Activated CD8-positive, alpha-beta memory T cell treated with anti-CD3 and anti-CD28 coated beads for 36 hours (primary cell): ENCODE data around the gene RAB11B. TPM values are rescaled to one million over a fixed set of nuclear protein-coding genes. Genes with fewer than 3 reads are reported as not detected.
"Not testable (repeated sequence)": the region's sequence is repeated elsewhere in the genome, so short reads cannot be mapped to it uniquely, and the experiment has no call there.

ENCODE experiments used
- CTCF ChIA-PET: fragments of 350-600 bp; sonication (Branson Sonifier 250); formaldehyde crosslinking; loops from one replicate; lab custom pipeline; 2021; ENCODE audit warnings: antibody characterized with exemption; lab: Charles Lee
- POLR2A ChIA-PET: fragments of 350-600 bp; sonication (Branson Sonifier 250); formaldehyde crosslinking; loops from one replicate; lab custom pipeline; 2021; ENCODE audit warnings: antibody characterized with exemption; lab: Charles Lee
- total RNA-seq, 2 experiments: library from RNA; stranded (reverse); gene quantifications; one replicate each; pipeline ENCODE4 v1.2.3, GENCODE V29; 2021

RAB11B gene
- total RNA-seq: 10 to 100 TPM; 57.7 to 61.5 TPM

DNA sequence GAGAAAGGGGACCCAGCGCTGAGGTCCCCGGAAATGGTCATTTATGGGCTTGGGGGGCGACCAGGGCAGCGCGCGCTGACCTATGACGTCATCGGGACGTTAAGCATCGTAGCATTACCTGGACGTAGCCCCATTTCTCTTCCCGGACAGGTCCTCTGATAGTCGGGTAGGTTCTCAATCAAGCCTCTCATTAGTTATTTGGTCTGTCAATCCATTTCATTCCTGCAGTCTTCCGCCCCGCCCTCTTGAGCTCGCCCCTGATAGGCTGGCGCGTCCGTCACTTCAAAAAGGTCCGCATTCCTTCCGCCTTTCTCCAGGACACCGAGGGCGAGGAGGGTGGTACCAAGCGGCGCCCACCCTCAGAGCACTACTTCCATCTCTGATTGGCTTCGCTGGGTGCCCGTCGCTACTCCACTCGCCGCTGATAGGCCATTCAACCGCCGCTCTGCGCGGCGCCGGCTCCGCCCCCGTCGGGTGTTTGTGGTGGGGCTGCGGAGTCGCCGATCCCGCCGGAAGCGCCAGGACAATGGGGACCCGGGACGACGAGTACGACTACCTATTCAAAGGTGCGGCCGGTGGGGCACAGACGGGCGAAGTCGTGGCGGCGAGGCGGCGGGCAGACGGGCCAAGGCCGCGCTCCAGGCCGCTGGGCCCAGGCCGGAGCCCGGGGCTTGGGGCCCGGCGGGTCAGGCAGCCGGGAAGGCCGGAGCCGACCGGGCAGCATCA lies at the start of gene RAB11B:
RAB11B (plus strand) TSS at position 470 of the 726 bp plus-strand sequence; CDS start at position 527, 57 bp downstream.
- ChIA-PET CTCF (interaction anchor here (1.5 kb wide), 1 partner anchor 23 kb away, joined by 4 read pairs; the partner anchor contains the start of gene MARCHF2), POLR2A (interaction anchor here (0.6 to 1.7 kb wide), 4 partner anchors 27 to 124 kb away, joined by 4 to 6 read pairs (median 4); partner anchors contain the start of gene ZNF414)

DNA sequence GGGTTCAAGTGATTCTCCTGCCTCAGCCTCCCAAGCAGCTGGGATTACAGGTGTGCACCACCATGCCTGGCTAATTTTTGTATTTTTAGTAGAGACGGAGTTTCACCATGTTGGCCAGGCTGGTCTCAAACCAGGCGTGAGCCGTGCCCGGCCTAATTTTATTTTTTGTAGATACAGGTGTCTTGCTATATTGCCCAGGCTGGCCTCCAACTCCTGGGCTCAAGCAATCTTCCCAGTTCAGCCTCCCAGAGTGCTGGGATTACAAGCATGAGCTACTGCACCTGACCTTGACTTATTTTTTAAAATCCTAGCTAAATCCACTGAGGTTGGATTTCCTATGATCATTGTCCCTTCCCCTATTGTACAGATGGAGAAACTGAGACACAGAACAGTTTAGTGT lies 48.7 kb upstream of the RAB11B start:
- CTCF ChIA-PET: interaction anchor here (0.7 to 1.2 kb wide), 4 partner anchors 11 to 165 kb away, joined by 3 to 4 read pairs (median 3); partner anchors contain the start of gene RPS28
- POLR2A ChIA-PET: interaction anchor here (0.8 kb wide), 1 partner anchor 21 kb away, joined by 3 read pairs; the partner anchor contains the start of genes NDUFA7 and RPS28

DNA sequence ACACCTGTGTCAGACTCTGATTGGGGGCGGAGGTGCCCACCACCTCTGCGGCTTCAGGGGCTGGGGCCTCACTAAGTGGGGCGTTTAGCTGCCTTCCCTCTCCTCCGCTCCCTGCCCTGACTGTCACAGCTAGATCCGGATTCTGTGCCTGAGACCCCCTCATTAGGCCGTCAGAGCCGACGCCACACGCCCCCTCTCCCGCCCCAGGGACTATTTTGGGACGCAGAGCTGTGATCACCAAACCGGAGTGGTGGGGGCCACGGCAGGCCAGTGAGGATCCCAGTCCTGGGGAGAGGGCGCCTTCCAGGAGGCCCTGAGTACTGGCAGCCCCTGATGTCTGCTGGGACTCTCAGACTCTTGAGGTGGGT lies 47.9 kb upstream of the RAB11B start:
- ChIA-PET CTCF (interaction anchor here (0.8 to 2.9 kb wide), 3 partner anchors 12 to 164 kb away, joined by 3 to 19 read pairs (median 3); partner anchors contain the start of gene RPS28), POLR2A (interaction anchor here (0.5 kb wide), 1 partner anchor 20 kb away, joined by 6 read pairs; no protein-coding TSS in a partner anchor)

DNA sequence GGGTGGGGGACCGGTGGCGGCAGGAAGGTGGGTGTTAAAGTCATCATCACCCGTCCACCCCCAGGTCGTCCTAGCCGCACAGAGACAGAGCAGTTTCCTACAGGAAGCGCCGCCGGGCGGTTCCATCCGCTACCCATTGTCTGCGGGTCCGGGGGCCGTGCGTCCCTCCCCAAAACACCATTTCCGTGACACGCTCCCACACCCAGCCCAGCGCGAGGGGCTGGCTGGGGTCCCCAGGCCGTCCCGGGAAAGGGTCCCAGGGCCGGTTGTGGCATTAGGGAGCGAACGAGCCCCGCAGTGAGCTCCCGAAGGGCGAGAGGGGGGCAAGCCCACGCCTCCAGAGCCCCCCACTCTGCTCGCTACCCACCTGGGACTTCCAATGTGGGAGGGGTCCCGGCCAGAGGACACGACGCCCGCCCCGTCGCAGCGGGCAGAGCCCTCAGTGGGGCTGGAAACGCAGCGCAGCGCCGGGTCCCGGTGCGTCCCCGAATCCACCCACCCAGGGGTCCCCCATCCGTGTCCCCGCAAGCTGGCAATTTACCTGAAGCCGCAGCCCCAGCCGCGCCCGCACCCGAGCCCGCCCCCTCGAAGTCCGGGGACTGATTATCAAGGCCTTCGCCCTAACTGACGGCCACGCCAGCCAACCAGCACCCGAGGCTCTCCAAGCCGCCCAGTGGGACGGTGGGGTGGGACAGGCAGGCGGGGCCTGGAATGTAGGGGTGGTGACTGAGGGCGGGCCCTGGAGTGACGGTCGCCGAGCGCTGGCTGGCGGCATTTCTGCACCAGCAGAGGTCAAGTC lies 47.3 kb upstream of the RAB11B start, which contains the start of gene KANK3:
KANK3 (minus strand) TSS at position 579 of the 799 bp plus-strand sequence. CDS start 5,434 bp downstream, outside the sequence.
- CTCF ChIA-PET: interaction anchor here (0.6 to 2.9 kb wide), 4 partner anchors 11 to 220 kb away, joined by 3 to 19 read pairs (median 3); no protein-coding TSS in a partner anchor
- POLR2A ChIA-PET: interaction anchor here (0.5 to 0.6 kb wide), 3 partner anchors 20 to 61 kb away, joined by 4 to 6 read pairs (median 6); no protein-coding TSS in a partner anchor

DNA sequence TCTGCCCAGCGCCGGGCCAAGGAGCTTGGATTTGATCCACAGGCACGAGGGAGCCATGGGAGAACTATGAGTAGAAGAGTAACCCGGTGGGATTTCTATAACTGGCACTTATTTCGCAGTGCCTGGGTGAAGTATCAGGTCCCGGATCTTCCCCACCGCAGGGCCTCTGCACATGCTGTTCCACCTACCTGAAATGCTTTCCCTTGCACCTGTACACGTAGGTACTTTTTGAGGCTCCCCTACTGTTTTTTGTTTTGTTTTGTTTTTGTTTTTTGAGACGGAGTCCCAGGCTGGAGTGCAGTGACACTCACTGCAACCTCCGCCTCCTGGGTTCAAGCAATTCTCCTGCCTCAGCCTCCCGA lies 46.7 kb upstream of the RAB11B start:
- ChIA-PET CTCF (interaction anchor here (0.6 to 2.9 kb wide), 3 partner anchors 10 to 220 kb away, joined by 3 to 19 read pairs (median 3); no protein-coding TSS in a partner anchor), POLR2A (interaction anchor here (1.5 kb wide), 1 partner anchor 47 kb away, joined by 4 read pairs; the partner anchor contains the start of gene RAB11B)

DNA sequence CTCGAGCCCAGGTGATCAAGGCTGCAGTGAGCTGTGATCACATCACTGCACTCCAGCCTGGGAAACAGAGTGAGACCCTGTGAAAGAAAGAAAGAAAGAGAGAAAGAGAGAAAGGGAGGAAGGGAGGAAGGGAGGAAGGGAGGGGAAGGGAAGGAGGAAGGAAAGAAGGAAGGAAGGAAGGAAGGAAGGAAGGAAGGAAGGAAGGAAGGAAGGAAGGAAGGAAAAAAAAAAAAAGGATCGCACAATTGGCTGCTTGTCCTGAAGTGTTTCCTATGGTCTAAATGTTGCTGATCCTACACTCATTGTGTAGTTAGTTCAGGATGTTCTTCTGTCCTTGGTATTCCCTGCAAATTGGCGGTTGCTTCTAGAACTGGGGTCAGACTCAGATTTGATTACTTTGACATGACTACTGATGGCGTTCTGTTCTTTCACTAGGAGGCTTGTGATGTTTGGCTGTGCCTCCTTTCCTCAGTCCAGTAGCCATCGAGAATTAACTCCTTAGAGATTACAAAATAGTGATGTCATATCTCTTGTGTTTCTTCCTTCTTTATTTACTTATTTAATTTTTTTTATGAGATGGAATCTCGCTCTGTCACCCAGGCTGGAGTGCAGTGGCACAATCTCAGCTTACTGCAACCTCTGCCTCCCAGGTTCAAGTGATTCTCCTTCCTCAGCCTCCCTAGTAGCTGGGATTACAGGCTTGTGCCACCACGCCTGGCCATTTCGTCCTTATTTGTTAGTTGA lies 40.4 kb upstream of the RAB11B start:
- POLR2A ChIA-PET, CTCF ChIA-PET: not testable (repeated sequence)

DNA sequence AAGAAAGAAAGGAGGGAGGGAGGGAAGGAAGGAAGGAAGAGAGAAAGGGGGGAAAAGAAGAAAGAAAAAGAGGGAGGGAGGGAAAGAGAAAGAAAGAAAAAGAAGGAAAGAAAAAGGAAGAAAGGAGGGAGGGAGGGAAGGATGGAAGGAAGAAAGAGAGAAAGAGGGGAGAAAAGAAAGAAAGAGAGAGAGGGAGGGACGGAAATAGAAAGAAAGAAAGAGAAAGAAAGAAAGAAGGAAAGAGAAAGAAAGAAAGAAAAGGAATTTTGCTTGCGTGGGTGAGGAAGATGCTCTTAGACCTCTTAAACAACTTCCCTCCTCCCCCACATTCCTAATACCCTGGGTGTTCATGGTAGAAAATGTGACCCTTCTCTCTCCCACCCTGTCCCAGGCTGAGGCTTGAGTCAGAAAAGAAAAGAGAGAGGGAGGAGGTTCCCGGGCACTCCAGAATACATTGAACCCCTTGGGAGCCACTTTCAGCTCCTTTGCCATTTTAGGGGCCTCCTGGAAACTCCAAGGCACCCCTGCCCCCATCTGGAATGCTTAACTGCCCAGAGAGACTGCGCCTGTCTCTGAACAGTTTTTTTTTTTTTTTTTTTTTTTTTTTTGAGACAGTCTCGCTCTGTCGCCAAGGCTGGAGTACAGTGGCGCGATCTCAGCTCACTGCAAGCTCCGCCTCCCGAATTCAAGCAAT lies 37.9 kb upstream of the RAB11B start:
- CTCF ChIA-PET: interaction anchor here (0.6 to 2.2 kb wide), 8 partner anchors 11 to 287 kb away, joined by 3 to 21 read pairs (median 4); partner anchors contain the start of gene MARCHF2

DNA sequence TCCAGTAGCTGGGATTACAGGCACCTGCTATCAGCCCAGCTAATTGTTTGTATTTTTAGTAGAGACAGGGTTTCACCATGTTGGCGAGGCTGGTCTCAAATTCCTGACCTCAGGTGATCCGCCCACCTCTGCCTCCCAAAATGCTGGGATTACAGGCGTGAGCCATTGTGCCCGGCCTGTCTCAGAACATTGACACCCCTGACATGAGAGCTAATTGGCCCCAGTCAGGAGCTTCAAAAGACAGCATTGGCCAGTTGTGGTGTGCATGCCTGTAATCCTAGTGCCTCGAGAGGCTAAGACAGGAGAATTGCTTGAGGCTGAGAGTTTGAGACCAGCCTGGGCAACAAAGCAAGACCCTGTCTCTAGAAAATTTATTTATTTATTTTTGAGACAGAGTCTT lies 37.3 kb upstream of the RAB11B start:
- CTCF ChIA-PET: interaction anchor here (0.5 to 2.4 kb wide), 17 partner anchors 9 to 527 kb away, joined by 3 to 21 read pairs (median 5); partner anchors contain the start of genes ANGPTL4, KANK3 and MARCHF2

More for the DNA sequence above, 37.9 kb upstream of the RAB11B start:
- POLR2A ChIA-PET: no interaction called here

DNA sequence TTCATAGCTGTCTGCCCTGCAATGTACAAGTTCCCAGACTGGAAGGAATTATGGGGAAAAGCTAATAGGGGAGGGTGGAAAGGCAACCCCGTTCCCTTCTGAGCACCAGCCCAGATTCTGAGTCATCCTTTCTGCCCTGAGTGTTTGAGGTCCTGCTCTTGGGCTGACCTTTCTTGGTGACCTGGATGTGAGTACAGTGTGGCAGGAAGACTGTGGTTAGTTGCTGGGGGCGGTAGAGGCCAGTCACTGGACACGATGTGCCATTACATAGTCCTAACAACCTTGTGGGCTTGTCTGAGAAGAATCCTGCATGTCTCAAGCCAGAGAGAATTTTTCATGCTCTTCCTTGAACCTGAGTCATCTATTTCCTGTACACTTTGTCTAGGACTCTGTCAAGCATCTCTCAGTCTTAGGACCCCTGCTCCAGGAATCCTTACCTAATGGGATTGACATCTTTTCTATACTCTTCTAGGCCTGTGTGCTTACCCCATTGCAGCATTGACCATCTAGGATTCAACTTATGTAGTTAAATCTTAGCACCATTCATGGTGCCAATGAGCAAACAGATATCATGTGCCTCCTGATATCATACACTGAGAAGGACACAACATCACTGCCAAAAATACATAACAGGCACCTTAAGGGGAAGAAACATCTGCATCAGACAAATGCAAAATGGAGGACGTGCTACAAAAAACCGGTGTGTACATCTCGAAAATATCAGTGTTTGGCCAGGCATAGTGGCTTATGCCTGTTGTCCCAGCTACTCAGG lies 34.3 kb upstream of the RAB11B start:
- CTCF ChIA-PET: no interaction called here
- POLR2A ChIA-PET: no interaction called here

More for the DNA sequence above, 37.3 kb upstream of the RAB11B start:
- POLR2A ChIA-PET: not testable (repeated sequence)

DNA sequence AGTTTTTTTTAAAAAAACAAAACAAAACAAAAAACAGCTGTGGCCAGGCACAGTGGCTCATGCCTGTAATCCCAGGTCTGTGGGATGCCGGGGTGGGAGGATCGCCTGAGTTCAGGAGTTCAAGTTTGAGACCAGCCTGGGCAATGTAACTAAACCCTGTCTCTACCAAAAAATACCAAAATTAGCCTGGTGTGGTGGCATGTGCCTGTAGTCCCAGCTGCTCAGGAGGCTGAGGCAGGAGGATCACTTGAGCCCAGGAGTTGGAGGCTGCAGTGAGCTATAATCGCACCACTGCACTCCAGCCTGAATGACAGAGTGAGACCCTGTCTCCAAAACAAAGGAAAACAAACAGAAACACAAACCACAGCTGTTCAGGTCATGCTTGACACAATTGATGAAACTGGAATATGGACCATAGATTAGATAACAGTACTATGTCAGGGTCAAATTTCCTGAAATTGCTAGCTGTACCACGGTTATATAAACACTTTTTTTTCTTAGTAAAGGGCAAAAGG lies 33.1 kb upstream of the RAB11B start:
- CTCF ChIA-PET: interaction anchor here (0.6 to 0.8 kb wide), 4 partner anchors 16 to 309 kb away, joined by 3 to 4 read pairs (median 4); no protein-coding TSS in a partner anchor
- POLR2A ChIA-PET: interaction anchor here (0.5 kb wide), 1 partner anchor 1820 kb away, joined by 4 read pairs; no protein-coding TSS in a partner anchor

DNA sequence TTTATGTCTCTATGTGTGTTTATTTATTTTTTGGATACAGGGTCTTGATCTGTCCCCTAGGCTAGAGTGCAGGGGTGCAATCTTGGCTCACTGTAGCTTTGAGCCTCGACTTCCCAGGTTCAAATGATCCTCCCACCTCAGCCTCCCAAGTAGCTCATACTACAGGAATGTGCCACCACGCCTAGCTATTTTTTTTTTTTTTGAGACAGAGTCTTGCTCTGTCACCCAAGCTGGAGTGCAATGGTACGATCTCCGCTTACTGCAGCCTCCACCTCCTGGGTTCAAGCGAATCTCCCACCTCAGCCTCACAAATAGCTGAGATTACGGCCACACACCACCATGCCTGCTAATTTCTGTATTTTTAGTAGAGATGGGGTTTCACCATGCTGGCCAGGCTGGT lies 31.2 kb upstream of the RAB11B start:
- CTCF ChIA-PET: interaction anchor here (0.6 kb wide), 1 partner anchor 216 kb away, joined by 3 read pairs; no protein-coding TSS in a partner anchor
- POLR2A ChIA-PET: no interaction called here

DNA sequence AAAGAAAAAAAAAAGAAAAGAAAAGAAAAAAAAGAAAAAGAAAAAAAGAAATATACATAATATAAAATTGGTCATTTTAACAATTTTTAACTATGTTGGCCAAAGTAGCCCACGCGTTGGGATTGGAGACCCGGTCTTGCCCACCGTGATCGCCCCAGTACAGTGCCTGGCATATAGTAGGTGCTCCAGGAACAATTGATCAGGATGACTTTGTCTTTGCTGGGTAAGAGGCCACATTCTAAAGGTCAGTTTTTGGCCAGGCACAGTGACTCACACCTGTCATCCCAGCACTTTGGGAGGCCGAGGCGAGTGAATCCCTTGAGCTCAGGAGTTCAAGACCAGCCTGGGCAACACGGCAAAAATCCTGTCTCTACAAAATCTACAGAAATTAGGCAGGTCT lies 30.0 kb upstream of the RAB11B start:
- ChIA-PET POLR2A (interaction anchor here (0.6 to 0.7 kb wide), 2 partner anchors 182 to 337 kb away, joined by 3 to 4 read pairs; no protein-coding TSS in a partner anchor), CTCF (no interaction called here)

DNA sequence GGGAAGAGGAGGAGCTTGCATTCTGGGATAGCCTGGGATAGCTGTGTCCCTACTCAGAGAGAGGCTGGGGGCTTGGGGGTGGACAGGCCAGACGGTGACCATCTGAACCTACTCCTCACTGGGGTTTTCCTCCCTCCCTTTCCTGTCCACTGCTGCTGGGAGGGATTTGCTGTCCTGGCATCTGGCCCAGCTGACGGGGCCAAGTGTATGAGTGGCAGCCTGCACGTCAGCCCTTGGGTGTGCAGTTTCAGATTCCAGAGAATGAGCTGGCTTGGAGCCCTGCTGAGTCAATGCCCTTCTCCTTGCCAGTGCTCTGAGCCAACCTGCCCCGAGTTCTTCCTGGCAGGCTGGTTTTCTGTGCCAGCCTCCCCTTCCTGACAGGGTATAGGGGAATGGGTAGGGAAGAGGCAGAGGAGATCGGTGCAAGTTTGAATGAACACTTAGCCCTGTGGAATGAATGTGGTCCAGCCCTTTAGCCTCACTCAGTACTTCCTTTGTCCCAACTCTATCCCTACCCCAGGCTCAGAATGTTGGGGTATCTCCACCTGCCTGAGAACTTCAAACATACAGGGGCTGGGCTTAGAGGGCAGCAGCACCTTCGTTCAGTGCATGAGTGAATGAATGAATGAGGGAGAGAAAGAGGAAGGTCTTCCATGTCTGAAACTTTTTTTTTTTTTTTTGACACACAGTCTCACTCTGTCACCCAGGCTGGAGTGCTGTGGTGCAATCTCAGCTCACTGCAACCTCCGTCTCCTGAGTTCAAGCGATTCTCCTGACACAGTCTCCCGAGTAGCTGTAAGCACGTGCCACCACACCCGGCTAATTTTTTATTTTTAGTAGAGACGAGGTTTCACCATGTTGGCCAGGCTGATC lies 28.0 kb upstream of the RAB11B start:
- POLR2A ChIA-PET: interaction anchor here (0.7 to 1.7 kb wide), 2 partner anchors 20 to 28 kb away, joined by 6 read pairs; partner anchors contain the start of gene RAB11B
- CTCF ChIA-PET: interaction anchor here (0.6 to 2.1 kb wide), 4 partner anchors 8 to 468 kb away, joined by 3 to 11 read pairs (median 3); no protein-coding TSS in a partner anchor

DNA sequence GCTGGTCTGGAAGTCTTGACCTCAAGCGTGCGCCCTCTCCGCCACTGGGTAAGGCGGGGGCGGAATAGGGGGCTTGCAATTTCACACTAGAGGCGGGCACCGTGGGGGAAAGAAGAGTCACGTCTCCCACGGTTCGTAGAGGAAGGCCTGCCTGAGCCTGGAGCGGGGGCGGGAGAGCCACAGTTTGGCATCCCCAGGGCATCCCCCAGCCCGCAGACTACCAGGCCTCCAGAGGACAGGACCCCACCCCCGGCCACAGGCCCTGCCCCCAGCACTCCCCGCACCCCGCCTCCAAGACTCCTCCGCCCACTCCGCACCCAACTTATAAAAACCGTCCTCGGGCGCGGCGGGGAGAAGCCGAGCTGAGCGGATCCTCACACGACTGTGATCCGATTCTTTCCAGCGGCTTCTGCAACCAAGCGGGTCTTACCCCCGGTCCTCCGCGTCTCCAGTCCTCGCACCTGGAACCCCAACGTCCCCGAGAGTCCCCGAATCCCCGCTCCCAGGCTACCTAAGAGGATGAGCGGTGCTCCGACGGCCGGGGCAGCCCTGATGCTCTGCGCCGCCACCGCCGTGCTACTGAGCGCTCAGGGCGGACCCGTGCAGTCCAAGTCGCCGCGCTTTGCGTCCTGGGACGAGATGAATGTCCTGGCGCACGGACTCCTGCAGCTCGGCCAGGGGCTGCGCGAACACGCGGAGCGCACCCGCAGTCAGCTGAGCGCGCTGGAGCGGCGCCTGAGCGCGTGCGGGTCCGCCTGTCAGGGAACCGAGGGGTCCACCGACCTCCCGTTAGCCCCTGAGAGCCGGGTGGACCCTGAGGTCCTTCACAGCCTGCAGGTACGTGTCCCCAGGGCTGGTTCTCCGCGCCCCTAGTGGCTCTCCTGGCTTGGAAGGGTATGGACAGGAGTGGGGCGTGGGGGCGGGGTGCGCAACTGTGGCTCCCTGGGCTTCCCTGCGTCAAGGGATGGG lies 26.1 kb upstream of the RAB11B start, which contains the start of gene ANGPTL4:
ANGPTL4 (plus strand) TSS at position 353 of the 969 bp plus-strand sequence; CDS start at position 520, 167 bp downstream.
- CTCF ChIA-PET: interaction anchor here (0.6 to 2.1 kb wide), 5 partner anchors 10 to 1585 kb away, joined by 3 to 11 read pairs (median 3); no protein-coding TSS in a partner anchor
- POLR2A ChIA-PET: interaction anchor here (0.6 to 1.7 kb wide), 2 partner anchors 26 to 1592 kb away, joined by 4 to 6 read pairs; partner anchors contain the start of genes RAB11B and VAV1
